GM21390 (cell line): ENCODE data around the gene COQ10B.
"Not testable (repeated sequence)": the region's sequence is repeated elsewhere in the genome, so short reads cannot be mapped to it uniquely, and the experiment has no call there.

Experiments
- ATAC-seq: cut with Tn5 transposase; IDR thresholded peaks from one replicate; pipeline ENCODE4 v1.9.1; 2021; ENCODE audit not compliant: unreplicated experiment

The COQ10B gene

DNA sequence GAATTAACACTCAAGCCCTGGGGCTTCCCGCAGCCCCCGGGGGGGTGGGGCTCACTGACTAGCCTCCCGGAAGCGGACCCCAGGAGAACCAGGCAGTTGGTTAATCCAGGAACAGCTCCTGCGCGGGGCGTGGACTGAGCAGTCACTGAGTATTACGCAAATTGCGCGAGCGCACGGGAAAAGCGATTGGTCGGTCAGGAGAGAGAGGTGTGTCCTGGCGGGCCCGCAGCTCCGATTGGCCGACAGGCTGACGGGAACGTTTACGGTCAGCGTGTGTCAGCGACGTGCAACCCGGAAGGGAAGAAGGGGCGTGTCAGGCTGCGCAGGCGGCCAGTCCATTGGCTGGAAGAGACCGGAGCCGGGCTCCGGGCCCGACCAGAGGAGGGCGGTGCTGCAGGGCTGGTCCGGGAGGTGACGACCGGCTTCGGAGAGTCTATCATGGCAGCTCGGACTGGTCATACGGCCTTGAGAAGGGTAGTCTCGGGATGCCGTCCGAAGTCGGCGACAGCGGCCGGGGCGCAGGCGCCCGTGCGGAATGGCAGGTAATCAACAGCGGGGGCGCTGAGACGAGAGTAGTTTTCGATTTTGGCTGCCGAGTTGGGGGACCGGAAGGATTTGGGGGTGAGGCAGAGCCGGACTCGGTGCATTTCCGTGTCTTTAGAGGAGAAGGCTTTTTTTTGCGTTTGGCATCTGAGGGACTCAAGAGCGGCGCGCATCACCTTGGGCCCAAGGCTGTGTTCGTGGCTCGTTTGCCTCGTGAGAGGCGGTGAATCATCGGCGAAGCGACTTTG is at the start of gene COQ10B:
COQ10B (plus strand) TSS at position 430 of the 791 bp plus-strand sequence; CDS start at position 439, 9 bp downstream.
- ATAC-seq = peak; percentile 94

DNA sequence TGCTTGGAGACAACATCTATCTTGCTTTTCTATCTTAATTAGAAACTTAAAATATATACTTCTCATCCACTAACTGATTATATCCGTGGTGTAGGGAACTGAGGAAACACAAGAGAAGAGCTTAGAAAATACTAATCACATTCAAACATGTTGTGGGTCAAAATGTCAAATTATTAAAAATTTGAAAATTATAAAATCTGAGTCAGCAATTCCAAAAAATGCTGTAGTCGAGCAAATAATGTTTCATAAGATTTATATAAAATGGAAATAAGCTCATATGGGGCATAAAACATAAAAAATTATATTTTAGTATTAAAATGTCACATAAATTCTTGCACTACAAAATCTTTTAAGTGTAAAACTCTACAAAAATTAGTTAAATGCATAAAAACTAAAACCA is 47.8 kb upstream of the COQ10B start:
- ATAC-seq = no peak

DNA sequence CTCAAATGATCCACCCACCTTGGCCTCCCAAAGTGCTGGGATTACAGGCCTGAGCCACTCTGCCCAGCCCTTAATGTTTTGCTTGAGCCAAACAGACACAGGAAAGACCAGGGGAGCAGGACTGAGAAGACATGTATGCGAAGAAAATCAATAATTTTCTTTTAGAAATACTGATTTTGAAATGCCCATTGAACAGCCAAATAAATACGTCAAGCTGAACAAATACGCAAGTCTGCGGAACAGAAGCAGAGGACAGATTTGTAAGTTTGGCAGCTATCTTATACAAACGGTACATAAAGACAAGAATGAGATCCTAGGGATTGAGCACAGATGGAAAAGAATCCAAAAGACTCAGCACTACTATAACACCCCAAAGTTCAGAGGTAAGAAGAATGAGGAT is 39.3 kb upstream of the COQ10B start:
- no peak for ATAC-seq

DNA sequence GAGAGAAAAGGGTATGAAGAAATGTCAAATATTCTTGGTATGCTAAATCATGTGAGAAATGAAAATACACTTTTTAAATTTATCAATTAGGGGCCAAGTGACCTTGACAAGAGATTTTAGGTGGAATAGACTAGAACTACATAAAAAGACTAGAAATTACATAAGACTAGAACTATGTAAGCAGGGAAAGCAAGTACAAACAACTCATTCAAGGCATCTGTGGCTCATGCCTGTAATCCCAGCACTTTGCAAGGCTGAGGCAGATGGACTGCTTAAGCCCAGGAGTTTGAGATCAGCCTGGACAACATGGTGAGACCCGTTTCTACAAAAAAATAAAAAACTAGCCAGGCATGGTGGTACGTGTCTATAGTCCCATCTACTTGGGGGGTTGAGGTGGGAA is 38.8 kb upstream of the COQ10B start:
- ATAC-seq = no peak

DNA sequence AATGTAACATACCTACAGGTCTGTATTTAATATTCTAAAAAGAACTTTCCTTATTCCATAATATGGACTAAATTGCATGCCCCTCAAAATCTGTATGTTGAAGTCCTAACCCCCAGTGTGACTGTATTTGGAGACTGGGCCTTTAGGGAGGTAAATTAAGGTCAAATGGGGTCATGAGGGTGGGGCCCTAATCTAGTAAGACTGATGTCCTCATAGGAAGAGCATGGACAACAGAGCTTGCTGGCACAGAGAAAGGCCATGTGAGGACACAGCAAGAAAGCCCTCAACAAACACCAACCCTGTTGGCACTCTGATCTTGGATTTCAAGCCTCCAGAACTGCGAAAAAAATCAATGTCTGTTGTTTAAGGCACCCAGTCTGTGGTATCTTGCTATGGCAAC is 37.1 kb upstream of the COQ10B start:
- no peak for ATAC-seq

DNA sequence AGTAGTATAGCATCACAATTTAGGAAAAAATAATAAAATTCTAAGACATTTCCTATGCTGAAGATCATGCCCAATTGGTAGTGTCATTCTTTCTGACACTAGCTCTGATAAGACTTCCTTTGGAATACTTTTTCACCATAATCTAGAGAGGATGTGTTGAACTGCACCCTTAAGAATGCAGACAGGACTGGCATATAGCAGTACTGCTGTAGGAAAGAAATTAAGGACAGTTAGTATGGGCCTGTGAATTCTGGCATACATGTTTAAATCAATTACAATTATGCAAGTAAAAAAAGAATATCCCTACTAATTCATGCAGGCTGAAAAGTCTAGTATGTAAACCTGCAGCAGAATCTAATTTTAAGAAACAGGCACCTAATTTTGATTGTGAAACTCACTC is 33.9 kb upstream of the COQ10B start:
- ATAC-seq = no peak

DNA sequence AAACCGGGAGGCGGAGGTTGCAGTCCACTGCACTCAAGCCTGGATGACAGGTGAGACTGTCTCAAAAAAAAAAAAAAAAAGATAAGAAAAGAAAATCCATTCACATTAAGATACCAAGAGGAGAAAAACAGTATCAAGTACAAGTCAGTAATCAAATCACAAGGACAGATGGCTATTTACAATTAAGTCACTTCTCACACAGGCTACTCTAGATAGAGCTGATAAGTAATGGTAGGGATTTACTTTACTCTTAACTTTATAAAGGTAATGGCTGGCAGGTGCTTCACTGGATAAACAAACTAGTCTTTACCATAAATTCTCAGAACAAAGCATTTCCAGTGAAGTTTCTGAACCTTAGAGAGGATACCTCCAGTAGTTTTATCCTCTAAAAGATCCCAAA is 30.0 kb upstream of the COQ10B start:
- no peak for ATAC-seq

DNA sequence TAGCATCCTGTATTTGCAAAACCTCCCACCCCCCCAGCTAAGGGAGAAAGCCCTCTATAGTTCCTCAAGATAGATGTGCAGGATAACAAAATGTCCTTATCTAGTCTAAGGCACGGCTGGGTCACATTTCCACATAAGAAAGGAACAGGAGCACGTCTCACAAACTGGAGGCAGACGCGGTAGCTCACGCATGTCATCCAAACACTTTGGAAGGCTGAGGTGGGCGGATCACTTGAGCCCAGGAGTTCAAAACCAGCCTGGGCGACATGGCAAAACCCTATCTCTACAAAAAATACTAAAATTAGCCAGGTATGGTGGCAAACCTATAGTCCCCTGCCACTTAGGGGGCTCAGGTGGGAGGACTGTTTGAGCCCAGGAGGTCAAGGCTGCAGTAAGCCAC is 27.8 kb upstream of the COQ10B start:
- ATAC-seq = no peak

DNA sequence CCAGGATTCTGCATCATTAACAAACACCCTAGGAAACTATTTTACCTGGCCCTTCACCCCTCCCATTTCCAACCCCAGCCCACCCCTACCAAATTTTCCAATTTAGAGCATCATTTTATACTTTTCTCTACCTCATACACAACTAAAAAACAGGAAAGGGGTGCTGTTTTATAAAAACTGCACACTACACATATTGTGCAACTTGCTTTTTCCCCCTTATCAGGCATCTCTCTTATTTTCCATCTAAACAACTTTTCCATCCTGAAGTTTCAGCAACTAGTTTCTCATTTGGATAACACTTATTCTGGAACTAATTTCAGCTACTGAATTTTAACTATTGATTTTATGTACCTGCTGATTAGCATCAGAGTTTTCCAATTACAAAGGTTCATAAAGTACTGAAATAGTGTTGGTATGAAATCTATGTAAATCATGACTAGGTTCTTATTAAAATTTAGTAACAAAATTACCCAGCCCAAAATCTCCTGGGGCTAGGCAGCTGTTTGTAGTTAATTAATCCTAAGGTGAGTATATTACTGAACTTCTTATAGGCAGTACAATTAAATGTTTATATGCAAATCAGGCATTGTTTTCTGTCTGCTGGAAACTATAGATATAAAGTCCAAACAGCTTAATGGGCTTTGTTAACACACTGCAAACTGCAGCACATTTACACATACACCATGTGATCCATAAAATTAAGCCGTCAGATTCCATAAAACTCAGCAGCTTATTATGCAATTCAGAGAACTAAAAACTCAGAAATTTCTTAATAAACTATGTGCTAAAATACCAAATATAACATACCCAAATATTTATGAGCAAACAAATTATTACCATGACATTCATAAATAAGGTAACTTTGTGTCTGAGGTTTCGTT is 26.4 kb upstream of the COQ10B start:
- ATAC-seq = no peak

DNA sequence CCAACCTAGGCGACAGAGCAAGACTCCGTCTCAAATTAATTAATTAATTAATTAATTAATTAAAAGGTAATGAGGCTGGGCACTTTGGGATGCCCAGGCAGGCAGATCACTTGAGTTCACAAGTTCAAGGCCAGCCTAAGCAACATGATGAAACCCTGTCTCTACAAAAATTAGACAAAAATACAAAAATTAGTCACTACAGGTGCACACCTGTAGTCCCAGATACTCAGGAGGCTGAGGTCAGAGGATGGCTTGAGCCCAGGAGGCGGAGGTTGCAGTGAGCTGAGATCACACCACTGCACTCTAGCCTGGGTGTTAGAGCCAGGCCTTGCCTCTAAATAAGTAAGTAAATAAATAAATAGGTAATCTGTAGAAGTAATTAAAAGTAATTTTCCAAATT is 25.4 kb upstream of the COQ10B start:
- no peak for ATAC-seq

DNA sequence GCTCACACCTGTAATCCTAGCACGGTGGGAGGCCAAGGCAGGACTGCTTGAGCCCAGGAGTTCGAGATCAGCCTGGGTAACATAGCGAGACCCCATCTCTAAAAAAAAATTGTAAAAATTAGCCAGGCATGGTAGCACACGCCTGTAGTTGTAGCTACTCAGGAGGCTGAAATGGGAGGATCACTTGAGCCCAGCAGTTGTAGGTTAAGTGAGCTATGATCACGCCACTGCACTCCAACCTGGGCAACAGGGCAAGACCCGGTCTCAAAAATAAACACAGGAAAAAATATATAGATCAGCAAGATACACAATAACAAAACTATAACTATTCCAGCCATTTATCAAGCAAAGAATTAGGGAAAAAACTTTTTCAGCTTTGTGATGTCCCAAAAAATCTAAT is 21.5 kb upstream of the COQ10B start:
- ATAC-seq = no peak

DNA sequence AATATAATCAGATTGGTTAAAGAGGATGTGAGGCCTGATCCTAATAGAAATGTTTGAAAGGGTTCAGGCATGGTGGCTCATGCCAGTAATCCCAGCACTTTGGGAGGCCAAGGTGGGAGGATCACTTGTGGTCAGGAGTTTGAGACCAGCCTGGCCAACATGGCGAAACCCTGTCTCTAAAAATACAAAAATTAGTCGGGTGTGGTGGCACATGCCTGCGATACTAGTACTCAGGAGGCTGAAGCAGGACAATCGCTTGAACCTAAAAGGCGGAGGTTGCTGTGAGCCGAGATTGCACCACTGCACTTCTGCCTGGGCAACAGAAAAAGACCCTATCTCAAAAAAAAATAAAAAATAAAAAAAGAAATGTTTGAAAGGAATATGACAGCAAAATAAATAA is 20.8 kb upstream of the COQ10B start:
- not testable (repeated sequence) for ATAC-seq

DNA sequence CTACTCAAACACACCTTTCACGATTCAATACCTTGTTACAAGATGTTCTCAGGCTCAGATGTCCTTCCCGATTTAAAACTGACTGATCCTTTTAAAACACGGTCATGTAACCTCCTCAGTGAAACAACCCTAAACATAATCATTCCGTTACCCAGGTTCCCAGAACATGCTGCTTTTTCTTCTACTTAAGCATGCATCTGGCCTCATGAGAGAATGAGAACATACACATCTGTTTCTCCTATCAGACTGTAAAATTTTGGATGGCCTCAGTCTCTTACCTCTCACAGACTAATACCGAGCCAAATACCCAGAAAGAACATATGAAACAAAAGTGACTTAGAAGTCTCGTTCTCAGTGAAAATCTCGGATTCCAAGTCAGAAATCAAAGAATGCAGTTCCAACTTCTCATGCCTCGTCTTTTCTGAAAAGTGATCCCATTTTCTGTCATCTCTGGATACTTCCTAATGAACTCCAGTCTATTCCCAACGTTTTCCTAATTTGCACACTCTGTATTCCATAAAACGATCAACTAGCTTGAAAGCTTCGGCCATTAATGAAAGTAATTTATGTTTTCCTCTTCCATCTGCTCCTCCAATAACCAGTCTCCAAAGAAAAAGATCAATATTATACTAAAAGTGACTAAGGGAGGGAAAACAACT is 19.4 kb upstream of the COQ10B start:
- ATAC-seq = no peak

DNA sequence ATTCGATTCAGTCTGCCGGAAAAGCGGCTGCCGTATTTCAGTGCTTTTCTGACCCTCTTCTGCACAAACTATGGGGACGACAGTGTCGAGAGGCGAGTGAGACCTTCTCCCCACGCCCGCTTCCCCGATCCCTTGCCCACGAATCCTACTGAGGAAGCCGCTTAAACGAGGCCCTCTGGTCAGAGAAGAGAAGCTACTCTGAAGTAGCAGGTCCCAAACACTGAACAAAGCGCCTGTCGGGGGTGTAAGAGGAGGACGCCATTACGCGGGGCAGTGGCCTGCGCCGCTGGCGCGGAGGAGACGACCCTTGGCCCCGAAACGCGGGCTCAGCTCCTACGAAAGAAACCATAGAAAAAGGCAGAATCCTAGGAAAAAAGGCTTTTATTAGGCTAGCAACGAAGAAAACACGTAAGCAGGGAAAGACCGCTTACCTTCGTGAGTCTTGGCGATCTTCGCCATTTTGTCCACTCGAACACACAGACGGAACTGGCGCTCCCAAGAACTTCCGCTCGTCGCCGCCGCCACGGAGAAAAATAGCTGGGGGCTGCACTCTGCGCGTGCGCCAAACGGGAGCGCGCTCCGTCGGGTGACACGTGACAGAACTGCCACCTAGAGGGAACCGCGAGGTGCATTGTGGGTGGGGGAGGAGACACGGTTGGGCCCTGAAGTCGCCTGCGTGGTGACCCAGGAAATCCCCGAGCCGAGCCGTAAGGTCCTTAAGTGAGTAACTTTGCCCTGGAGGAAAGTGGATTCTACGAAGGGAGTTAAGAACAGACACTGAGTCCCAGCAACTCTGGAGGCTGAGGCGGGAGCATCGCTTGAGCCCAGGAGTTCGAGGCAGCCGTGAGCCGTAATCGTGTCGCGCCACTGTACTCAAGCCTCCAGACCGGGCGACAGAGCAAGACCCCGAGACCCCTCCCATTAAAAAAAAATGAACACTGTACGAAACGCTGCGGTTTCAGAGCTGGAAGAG is 18.5 kb upstream of the COQ10B start, which contains the start of gene SF3B1:
SF3B1 (minus strand) TSS at position 488 of the 973 bp plus-strand sequence; CDS start at position 459, 29 bp downstream.
- ATAC-seq = peak; percentile 94

DNA sequence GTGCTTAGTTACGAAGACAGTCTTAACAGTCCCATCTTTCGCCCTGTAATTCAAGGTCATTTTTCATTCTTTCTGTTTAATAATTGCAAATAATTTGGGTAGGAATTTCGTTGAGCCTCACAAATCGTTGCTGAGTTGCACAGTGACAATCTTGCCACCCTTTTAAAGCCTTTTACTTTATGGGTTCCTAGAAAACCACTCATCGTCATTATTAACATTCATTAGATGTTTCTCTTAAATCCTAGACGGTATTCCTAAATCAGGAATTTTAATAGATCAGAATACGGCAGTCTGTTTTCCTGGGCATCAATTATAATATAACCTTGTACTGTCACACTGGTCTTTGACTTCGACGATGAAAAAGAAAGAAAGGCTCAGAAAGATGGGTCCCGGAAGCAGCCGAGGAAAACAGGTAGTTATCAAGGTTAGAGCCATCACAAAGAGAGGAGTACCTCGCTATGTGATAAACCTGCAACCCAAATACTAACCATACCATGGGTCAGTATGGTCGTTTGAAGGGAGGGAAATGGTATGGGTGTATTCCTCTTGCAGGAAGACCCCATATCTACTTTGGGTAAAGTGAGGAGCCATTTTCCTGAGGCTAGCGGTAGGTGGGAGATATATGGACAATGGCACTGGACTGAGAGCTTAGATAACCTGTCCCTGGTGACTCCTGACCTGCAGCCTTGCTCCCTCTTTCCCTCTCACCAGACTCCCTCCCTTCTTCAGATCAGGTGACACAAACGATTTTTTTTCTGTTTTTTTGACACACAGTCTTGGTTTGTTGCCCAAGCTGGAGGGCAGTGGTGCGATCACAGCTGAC is 17.5 kb upstream of the COQ10B start:
- ATAC-seq = peak; percentile 0

DNA sequence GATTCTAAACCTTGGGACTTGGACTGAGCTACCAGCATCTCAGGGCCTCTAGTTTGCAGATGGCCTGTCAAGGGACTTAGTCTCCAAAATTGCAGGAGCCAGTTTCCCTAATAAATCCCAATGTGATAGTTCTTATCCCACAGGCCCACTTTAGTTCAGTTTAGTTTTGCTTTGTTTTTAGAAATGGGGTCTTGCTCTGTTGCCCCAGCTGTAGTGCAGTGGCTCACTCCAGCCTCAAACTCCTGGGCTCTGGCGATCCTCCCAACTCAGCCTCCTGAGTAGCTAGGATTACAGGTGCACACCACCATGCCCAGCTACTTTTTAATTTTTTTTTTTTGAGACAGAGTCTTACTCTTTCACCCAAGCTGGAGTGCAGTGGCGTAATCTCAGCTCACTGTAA is 16.0 kb upstream of the COQ10B start:
- ATAC-seq = no peak

DNA sequence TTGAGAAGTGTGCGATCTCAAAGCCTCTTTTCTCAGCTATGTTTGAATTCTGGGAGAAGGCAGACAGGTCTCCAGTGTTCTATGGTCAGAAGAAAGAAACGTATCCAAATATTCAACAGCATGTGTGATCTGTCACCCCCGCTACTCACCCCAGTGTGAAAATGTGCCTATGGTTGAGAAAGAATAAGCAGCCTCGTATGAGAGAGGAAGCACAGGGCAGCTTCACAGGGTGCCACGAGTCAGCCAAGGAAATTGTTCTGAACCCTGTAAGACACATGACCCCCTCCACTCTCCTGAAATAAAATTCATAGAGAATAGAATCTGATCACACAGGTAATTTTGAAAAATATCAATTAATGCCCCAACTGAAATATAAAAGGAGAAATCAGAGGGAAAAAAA is 10.5 kb upstream of the COQ10B start:
- no peak for ATAC-seq

DNA sequence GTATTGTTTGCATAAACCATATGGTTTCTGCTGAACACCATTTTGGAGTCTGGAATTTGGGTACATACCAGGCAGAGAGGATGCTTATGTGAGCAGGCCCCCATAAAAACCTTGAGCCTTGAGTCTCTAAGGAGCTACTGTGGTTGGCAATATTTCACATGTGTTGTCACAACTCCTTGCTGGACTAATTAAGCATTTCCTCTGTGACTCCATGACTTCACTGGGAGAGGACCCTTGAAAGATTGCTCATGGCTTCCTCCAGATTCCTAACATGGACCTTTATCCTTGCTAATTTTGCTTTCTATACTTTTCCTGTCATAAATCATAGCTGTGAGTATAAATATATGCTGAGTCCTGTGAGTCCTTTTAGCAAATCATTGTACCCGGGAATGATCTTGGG is 7.6 kb upstream of the COQ10B start:
- no peak for ATAC-seq

DNA sequence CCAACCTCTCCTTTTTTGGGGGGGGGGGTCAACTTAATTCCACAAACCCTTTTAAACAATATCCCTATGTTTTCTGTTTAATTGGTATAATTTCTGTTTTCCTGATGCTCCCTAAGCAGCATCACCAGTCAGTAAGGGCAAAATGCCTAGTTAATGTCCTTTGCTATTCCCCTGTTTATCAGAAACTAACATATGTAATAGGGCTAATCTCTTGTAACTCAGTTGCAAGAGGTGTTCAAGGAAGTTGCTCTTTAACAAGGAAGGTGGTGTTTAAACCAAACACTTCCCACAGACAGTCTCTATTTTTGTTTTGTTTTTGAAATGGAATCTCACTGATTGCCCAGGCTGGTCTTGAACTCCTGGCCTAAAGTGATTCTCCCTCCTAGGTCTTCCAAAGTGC is 6.5 kb upstream of the COQ10B start:
- no peak for ATAC-seq

DNA sequence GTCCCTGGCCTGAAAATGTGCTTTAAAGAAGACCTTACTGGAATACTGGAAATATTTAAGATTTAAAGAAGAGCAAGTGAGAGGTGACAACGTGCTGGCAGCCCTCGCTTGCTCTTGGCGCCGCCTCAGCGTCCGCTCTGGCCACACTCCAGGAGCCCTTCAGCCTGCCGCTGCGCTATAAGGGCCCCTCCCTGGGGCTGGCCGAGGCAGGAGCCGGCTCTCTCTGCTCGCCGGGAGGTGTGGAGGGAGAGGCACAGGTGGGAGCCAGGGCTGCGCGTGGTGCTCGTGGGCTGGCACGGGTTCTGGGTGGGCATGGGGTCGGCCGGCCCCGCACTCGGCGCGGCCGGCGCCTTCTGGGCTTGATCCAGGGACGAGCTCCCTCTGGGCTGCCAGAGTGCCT is 2.9 kb upstream of the COQ10B start:
- no peak for ATAC-seq
